ENCODE measurements around the gene CAMK2D. TPM values are rescaled to one million over a fixed set of nuclear protein-coding genes. Genes with fewer than 3 reads are reported as not detected.

CAMK2D gene
- total RNA-seq, 4 donors from 2014 or later, result 57.3 to 78.4 (median 61.8) TPM

- no peak for TF ChIP-seq CTCF (IDR thresholded peaks at IDR 0.05)
- no peak for TF ChIP-seq POLR2A (IDR thresholded peaks at IDR 0.05)
- WGBS, 2 donors, result 79 to 89% methylated on average over 1 of the region's 1 CpG
- no peak for DNase-seq
- Histone ChIP-seq H3K27ac (no peak overlapping the region), H3K4me1 (peaks cover 7 to 12% of the 10 kb centered on the region in 2 donors), H3K4me3 (replicated peaks in 1 of 3) (no peak overlapping the region), H3K27me3 (no peaks in the 10 kb centered on the region), H3K36me3 (no peaks in the 10 kb centered on the region), H3K9me3 (no peaks in the 10 kb centered on the region)
- intact Hi-C loops (cut with DNase I), result no loop called here
Observed at GRCh38 chr4:113449410-113449974, 312.0 kb downstream of the CAMK2D start.

GRCh38 chr4:113447769-113448168 lies 313.8 kb downstream of the CAMK2D start:
- Histone ChIP-seq H3K4me1 (peaks cover 4 to 7% of the 10 kb centered on the region in 2 donors), H3K27me3 (no peaks in the 10 kb centered on the region), H3K36me3 (no peaks in the 10 kb centered on the region), H3K9me3 (no peaks in the 10 kb centered on the region), H3K27ac (peak overlapping the region in 2 of 3 donors; percentile 7 to 11), H3K4me3 (replicated peaks in 1 of 3) (no peak overlapping the region)
- intact Hi-C loops (cut with DNase I), result no loop called here
- TF ChIP-seq CTCF (IDR thresholded peaks at IDR 0.05) (no peak), POLR2A (IDR thresholded peaks at IDR 0.05) (no peak)
- no peak for DNase-seq
- 56 to 58% methylated on average over 4 of the region's 4 CpGs for WGBS, 2 donors

GRCh38 chr4:113447061-113447460 lies 314.5 kb downstream of the CAMK2D start:
- no peak for DNase-seq
- Histone ChIP-seq H3K9me3 (no peaks in the 10 kb centered on the region), H3K27ac (peak overlapping the region in 1 of 3 donors; percentile 11), H3K27me3 (no peaks in the 10 kb centered on the region), H3K36me3 (no peaks in the 10 kb centered on the region), H3K4me1 (peaks cover 4% of the 10 kb centered on the region in 2 donors), H3K4me3 (replicated peaks in 1 of 3) (no peak overlapping the region)
- intact Hi-C loops (cut with DNase I), result no loop called here
- 93% methylated on average over 3 of the region's 3 CpGs for WGBS, 2 donors
- TF ChIP-seq CTCF (IDR thresholded peaks at IDR 0.05) (no peak), POLR2A (IDR thresholded peaks at IDR 0.05) (no peak)

GRCh38 chr4:113446019-113446418 lies 315.5 kb downstream of the CAMK2D start:
- peak overlapping the region in 1 of 3 donors; percentile 9 for H3K27ac ChIP-seq
- no peaks in the 10 kb centered on the region for H3K9me3 ChIP-seq
- whole genome bisulfite sequencing, 2 donors, result 63 to 70% methylated on average over 4 of the region's 4 CpGs
- H3K36me3 ChIP-seq, result no peaks in the 10 kb centered on the region
- peaks cover 4% of the 10 kb centered on the region in 2 donors for H3K4me1 ChIP-seq
- intact Hi-C loops (cut with DNase I), result no loop called here
- no peak for TF ChIP-seq CTCF (IDR thresholded peaks at IDR 0.05)
- TF ChIP-seq POLR2A (IDR thresholded peaks at IDR 0.05), result no peak
- no peak overlapping the region for H3K4me3 ChIP-seq (replicated peaks in 1 of 3)
- no peaks in the 10 kb centered on the region for H3K27me3 ChIP-seq
- no peak for DNase-seq

- WGBS, 2 donors, result 57 to 69% methylated on average over 5 of the region's 5 CpGs
- DNase-seq, result no peak
- H3K4me3 ChIP-seq (replicated peaks in 1 of 3), result no peak overlapping the region
Observed at GRCh38 chr4:113445286-113445685, 316.3 kb downstream of the CAMK2D start.

More at GRCh38 chr4:113445286-113445685, 316.3 kb downstream of the CAMK2D start:
- no peaks in the 10 kb centered on the region for H3K36me3 ChIP-seq
- no peaks in the 10 kb centered on the region for H3K9me3 ChIP-seq
- H3K4me1 ChIP-seq, result peaks cover 4% of the 10 kb centered on the region in 2 donors
- TF ChIP-seq CTCF (IDR thresholded peaks at IDR 0.05), result no peak
- TF ChIP-seq POLR2A (IDR thresholded peaks at IDR 0.05), result no peak
- peak overlapping the region in 1 of 3 donors; percentile 21 for H3K27ac ChIP-seq
- no peaks in the 10 kb centered on the region for H3K27me3 ChIP-seq
- intact Hi-C loops (cut with DNase I), result no loop called here

Measured in thyroid gland (tissue), 4 donors.